Liver (tissue), 9 donors: Measurements from ENCODE around the gene PCDH1. TPM values are rescaled to one million over a fixed set of nuclear protein-coding genes. Genes with fewer than 3 reads are reported as not detected.

Experiments used
- DNase-seq: peaks from one replicate; pipeline ENCODE4 v3.0.0-alpha.2; 2017; ENCODE audit warnings: low spot score
- H3K27ac ChIP-seq, 2 donors: one replicate each; pipeline ENCODE4 v1.7.0; 2013; ENCODE audit warnings: inconsistent platforms in 2 of 2, low read length in 2 of 2, control low read depth in 1 of 2, low read depth in 1 of 2, mild to moderate bottlenecking in 1 of 2
- H3K27me3 ChIP-seq, 4 donors: one replicate each; pipeline versions ENCODE4 v1.6.1 to v1.7.0; 2013; ENCODE audit warnings: low read length in 3 of 4, inconsistent platforms in 1 of 4, mild to moderate bottlenecking in 1 of 4, moderate library complexity in 1 of 4; ENCODE audit not compliant: control insufficient read depth in 4 of 4, insufficient read depth in 4 of 4
- H3K36me3 ChIP-seq, 4 donors: one replicate each; pipeline versions ENCODE4 v1.6.1 to v1.7.0; 2013; ENCODE audit warnings: low read length in 3 of 4, mild to moderate bottlenecking in 3 of 4, low read depth in 1 of 4, moderate library complexity in 1 of 4; ENCODE audit not compliant: control insufficient read depth in 4 of 4, insufficient read depth in 3 of 4
- H3K4me1 ChIP-seq, 4 donors: one replicate each; pipeline versions ENCODE4 v1.6.1 to v1.7.0; 2013; ENCODE audit warnings: low read length in 3 of 4, mild to moderate bottlenecking in 3 of 4, moderate library complexity in 1 of 4; ENCODE audit not compliant: control insufficient read depth in 4 of 4, insufficient read depth in 4 of 4
- H3K4me3 ChIP-seq, 3 donors: one replicate each; pipeline versions ENCODE4 v1.6.1 to v1.7.0; 2013; ENCODE audit warnings: low read length in 3 of 3, control low read depth in 1 of 3, low read depth in 1 of 3, mild to moderate bottlenecking in 1 of 3
- H3K9ac ChIP-seq, 2 donors: one replicate each; pipeline ENCODE4 v1.7.0; 2013; ENCODE audit warnings: low read length in 2 of 2, mild to moderate bottlenecking in 2 of 2, moderate library complexity in 2 of 2, control low read depth in 1 of 2, low read depth in 1 of 2
- H3K9me3 ChIP-seq, 4 donors: one replicate each; pipeline versions ENCODE4 v1.6.1 to v1.7.0; 2013; ENCODE audit warnings: low read length in 3 of 4; ENCODE audit not compliant: control insufficient read depth in 4 of 4
- ATF3 ChIP-seq: IDR thresholded peaks from 2 replicates; pipeline ENCODE4 v1.6.1; 2016; ENCODE audit warnings: antibody characterized with exemption
- EGR1 ChIP-seq, 2 donors: IDR thresholded peaks; 2 replicates each; pipeline ENCODE4 v1.6.1; 2016 to 2018; ENCODE audit warnings: antibody characterized with exemption in 2 of 2, low read depth in 2 of 2
- FOXA1 ChIP-seq: IDR thresholded peaks from 2 replicates; pipeline ENCODE4 v1.6.1; 2016; ENCODE audit warnings: antibody characterized with exemption
- FOXA2 ChIP-seq: IDR thresholded peaks from 2 replicates; pipeline ENCODE4 v1.6.1; 2016; ENCODE audit warnings: antibody characterized with exemption
- GABPA ChIP-seq, 2 donors: IDR thresholded peaks in 1 of 2; conservative IDR thresholded peaks in 1 of 2; 2 replicates each; pipeline ENCODE4 v1.6.1; 2016; ENCODE audit warnings: antibody characterized with exemption in 2 of 2, mild to moderate bottlenecking in 1 of 2, moderate library complexity in 1 of 2
- HNF4A ChIP-seq, 2 donors: conservative IDR thresholded peaks; 2 replicates each; pipeline ENCODE4 v1.6.1; 2016; ENCODE audit warnings: antibody characterized with exemption in 2 of 2, mild to moderate bottlenecking in 2 of 2
- HNF4G ChIP-seq: IDR thresholded peaks from 2 replicates; pipeline ENCODE4 v1.6.1; 2016; ENCODE audit warnings: antibody characterized with exemption
- JUND ChIP-seq, 2 donors: IDR thresholded peaks; 2 replicates each; pipeline ENCODE4 v1.6.1; 2016; ENCODE audit warnings: antibody characterized with exemption in 2 of 2
- NR2F2 ChIP-seq: IDR thresholded peaks from 2 replicates; pipeline ENCODE4 v1.6.1; 2016; ENCODE audit warnings: antibody characterized with exemption
- RAD21 ChIP-seq, 2 donors: IDR thresholded peaks; 2 replicates each; pipeline ENCODE4 v1.6.1; 2016; ENCODE audit warnings: antibody characterized with exemption in 2 of 2, mild to moderate bottlenecking in 2 of 2
- REST ChIP-seq: IDR thresholded peaks from 2 replicates; pipeline ENCODE4 v1.6.1; 2016; ENCODE audit warnings: antibody characterized with exemption, mild to moderate bottlenecking
- SP1 ChIP-seq: IDR thresholded peaks from 2 replicates; pipeline ENCODE4 v1.6.1; 2018; ENCODE audit warnings: antibody characterized with exemption, mild to moderate bottlenecking
- TAF1 ChIP-seq: conservative IDR thresholded peaks from 2 replicates; pipeline ENCODE4 v1.6.1; 2016; ENCODE audit warnings: antibody characterized with exemption, mild to moderate bottlenecking
- YY1 ChIP-seq: IDR thresholded peaks from 2 replicates; pipeline ENCODE4 v1.6.1; 2016; ENCODE audit warnings: antibody characterized with exemption, mild to moderate bottlenecking
- WGBS: extraction: QIAGEN DNeasy Blood & Tissue Kit; methylation state at CpG from one replicate; pipeline ENCODE4 v1.1.7; 2013; 5-methylcytosine and 5-hydroxymethylcytosine counted together
- polyA plus RNA-seq, 2 donors: library from polyadenylated mRNA; stranded (reverse) in 1 of 2; unstranded in 1 of 2; fragments of 200-250 nt in 1 of 2; fragments of >200 nt in 1 of 2; fragmentation: Nextera tagmentation in 1 of 2; extraction: Ambion mirVana in 1 of 2; gene quantifications; one replicate each; pipeline versions ENCODE4 v1.2.1 to v1.2.3, GENCODE V29; 2013 to 2015
- total RNA-seq, 2 donors: library from RNA; depleted of rRNA; stranded (reverse); fragments of >200 nt; gene quantifications; one replicate each; pipeline ENCODE4 v1.2.3, GENCODE V29; 2014
- TF ChIP-seq, protein P1 (sequence below): IDR thresholded peaks from 2 replicates; pipeline ENCODE4 v1.6.1; 2016; ENCODE audit warnings: antibody characterized with exemption
- TF ChIP-seq, protein P2 (sequence below): fragments of 150-350 bp; IDR thresholded peaks from 2 replicates; pipeline ENCODE4 v1.5.1; 2017; ENCODE audit warnings: improper control_type of control experiment, low read depth, low read length; ENCODE audit not compliant: missing input control
- TF ChIP-seq, protein P3 (sequence below): IDR thresholded peaks from 2 replicates; pipeline ENCODE4 v1.6.1; 2016; ENCODE audit warnings: antibody characterized with exemption
- donor health status: healthy.
- donor health status: healthy.
- donor health status: healthy.
- donor health status: healthy.
- donor health status: healthy.

Gene PCDH1
- total and polyA plus RNA-seq, 4 donors: 9.3 to 52.8 (median 15.0) TPM

- H3K36me3 ChIP-seq: peaks cover 2 to 3% (median 3%) of the 10 kb centered on the region in 4 donors
- H3K4me1 ChIP-seq: peaks cover 3 to 20% (median 14%) of the 10 kb centered on the region in 4 donors
- H3K4me3 ChIP-seq: no peak overlapping the region
- H3K9me3 ChIP-seq: no peaks in the 10 kb centered on the region
- no peak overlapping the region for H3K9ac ChIP-seq
- WGBS: 84% methylated on average over 33 of the region's 33 CpGs
- no peak overlapping the region for H3K27ac ChIP-seq
- DNase-seq: no peak
- H3K27me3 ChIP-seq: no peaks in the 10 kb centered on the region
- TF ChIP-seq HNF4A (conservative IDR thresholded peaks at IDR 0.05) (no peak), JUND (IDR thresholded peaks at IDR 0.05) (no peak), FOXA1 (no peak), YY1 (no peak), GABPA (IDR thresholded peaks at IDR 0.05 in 1 of 2, conservative IDR thresholded peaks at IDR 0.05 in 1 of 2) (no peak), SP1 (no peak), HNF4G (no peak), FOXA2 (no peak), ATF3 (no peak), TAF1 (no peak), REST (no peak), RAD21 (IDR thresholded peaks at IDR 0.05) (no peak), EGR1 (IDR thresholded peaks at IDR 0.05; ENCODE audit: low read depth in 2 of 2) (no peak), NR2F2 (no peak)
- TF ChIP-seq, protein P1, sequence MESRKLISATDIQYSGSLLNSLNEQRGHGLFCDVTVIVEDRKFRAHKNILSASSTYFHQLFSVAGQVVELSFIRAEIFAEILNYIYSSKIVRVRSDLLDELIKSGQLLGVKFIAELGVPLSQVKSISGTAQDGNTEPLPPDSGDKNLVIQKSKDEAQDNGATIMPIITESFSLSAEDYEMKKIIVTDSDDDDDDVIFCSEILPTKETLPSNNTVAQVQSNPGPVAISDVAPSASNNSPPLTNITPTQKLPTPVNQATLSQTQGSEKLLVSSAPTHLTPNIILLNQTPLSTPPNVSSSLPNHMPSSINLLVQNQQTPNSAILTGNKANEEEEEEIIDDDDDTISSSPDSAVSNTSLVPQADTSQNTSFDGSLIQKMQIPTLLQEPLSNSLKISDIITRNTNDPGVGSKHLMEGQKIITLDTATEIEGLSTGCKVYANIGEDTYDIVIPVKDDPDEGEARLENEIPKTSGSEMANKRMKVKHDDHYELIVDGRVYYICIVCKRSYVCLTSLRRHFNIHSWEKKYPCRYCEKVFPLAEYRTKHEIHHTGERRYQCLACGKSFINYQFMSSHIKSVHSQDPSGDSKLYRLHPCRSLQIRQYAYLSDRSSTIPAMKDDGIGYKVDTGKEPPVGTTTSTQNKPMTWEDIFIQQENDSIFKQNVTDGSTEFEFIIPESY: no peak
- TF ChIP-seq, protein P2, sequence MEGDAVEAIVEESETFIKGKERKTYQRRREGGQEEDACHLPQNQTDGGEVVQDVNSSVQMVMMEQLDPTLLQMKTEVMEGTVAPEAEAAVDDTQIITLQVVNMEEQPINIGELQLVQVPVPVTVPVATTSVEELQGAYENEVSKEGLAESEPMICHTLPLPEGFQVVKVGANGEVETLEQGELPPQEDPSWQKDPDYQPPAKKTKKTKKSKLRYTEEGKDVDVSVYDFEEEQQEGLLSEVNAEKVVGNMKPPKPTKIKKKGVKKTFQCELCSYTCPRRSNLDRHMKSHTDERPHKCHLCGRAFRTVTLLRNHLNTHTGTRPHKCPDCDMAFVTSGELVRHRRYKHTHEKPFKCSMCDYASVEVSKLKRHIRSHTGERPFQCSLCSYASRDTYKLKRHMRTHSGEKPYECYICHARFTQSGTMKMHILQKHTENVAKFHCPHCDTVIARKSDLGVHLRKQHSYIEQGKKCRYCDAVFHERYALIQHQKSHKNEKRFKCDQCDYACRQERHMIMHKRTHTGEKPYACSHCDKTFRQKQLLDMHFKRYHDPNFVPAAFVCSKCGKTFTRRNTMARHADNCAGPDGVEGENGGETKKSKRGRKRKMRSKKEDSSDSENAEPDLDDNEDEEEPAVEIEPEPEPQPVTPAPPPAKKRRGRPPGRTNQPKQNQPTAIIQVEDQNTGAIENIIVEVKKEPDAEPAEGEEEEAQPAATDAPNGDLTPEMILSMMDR: no peak
- TF ChIP-seq, protein P3, sequence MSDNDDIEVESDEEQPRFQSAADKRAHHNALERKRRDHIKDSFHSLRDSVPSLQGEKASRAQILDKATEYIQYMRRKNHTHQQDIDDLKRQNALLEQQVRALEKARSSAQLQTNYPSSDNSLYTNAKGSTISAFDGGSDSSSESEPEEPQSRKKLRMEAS: no peak
Observed at GRCh38 chr5:141853895-141854626, 24.1 kb downstream of the PCDH1 start.
